Lower leg skin (tissue), 4 donors: ENCODE results near the gene BNIP3. TPM values are rescaled to one million over a fixed set of nuclear protein-coding genes. Genes with fewer than 3 reads are reported as not detected.
"Not testable (repeated sequence)": the region's sequence is repeated elsewhere in the genome, so short reads cannot be mapped to it uniquely, and the experiment has no call there.

ENCODE experiments used
- DNase-seq, 2 donors: peaks; one replicate each; pipeline ENCODE4 v3.0.0-alpha.2; 2019; ENCODE audit warnings: low spot score in 2 of 2
- H3K4me3 ChIP-seq: fragments of 200-600 bp; sonication (generic); 2 replicates; pipeline ENCODE4 v1.5.1; 2017; ENCODE audit warnings: mild to moderate bottlenecking, low read depth; ENCODE audit not compliant: poor library complexity, severe bottlenecking
- CTCF ChIP-seq, 3 donors: fragments of 450-650 bp; IDR thresholded peaks; one replicate each; pipeline ENCODE4 v1.5.1; 2016; ENCODE audit warnings: antibody characterized with exemption in 3 of 3, mild to moderate bottlenecking in 3 of 3, moderate library complexity in 2 of 3
- POLR2A ChIP-seq, 2 donors: fragments of 450-650 bp; IDR thresholded peaks; one replicate each; pipeline ENCODE4 v1.6.1; 2016 to 2017; ENCODE audit warnings: antibody characterized with exemption in 2 of 2, mild to moderate bottlenecking in 1 of 2, moderate library complexity in 1 of 2
- WGBS, 2 donors: methylation state at CpG; one replicate each; pipeline ENCODE4 v1.1.5; 2018; 5-methylcytosine and 5-hydroxymethylcytosine counted together
- intact Hi-C: fragments of 100-400 bp; cut with DNase I; formaldehyde crosslinking; loops from one replicate; pipeline ENCODE4 v1.15.0; 2023; ENCODE audit warnings: low total_unique reads
- total RNA-seq, 4 donors: library from RNA; depleted of rRNA; stranded (reverse); fragments of >200 nt; gene quantifications; one replicate each; pipeline ENCODE4 v1.1.0, GENCODE V29; 2016

BNIP3 gene
- total RNA-seq, 4 donors from 2014 or later, result 78.4 to 241 (median 168) TPM

DNA sequence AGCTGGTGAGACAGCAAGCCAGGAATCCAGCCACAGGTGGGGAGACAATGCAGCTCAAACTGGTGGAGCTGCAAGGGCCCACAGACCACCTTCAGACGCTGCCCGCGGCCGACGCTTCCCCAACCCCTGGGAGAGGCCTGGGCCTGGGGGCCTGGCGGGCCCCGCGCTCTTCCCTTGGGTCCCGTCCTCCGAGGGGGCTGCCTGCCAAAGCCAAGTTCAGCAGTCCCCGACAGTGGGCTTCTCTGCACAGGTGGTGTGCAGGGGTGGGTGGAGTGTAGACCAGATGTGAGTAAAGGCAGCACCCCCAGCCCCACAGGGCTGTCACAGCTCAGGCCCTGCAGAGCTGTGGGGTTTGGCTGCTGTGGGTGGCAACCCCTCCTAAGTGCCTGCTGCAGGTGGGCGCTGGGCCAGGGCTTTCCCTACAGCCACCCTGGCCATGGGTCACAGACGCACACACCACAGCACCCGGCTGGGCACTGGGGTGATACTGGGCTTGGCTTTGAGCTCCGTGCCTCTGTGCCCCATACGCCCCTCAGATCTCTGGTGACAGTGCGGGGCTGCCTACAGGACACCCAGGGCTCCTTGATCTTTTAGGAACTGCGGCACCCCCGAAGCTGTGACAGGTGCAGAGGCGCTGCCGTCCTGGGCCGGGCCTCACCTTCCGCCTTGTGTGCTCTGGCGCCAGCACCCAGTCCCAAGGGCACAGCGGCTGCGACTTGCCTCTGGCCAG lies 20.5 kb downstream of the BNIP3 start:
- no peak for DNase-seq
- no peak overlapping the region for H3K4me3 ChIP-seq
- TF ChIP-seq CTCF (IDR thresholded peaks at IDR 0.05) (no peak), POLR2A (IDR thresholded peaks at IDR 0.05) (no peak)
- intact Hi-C loops, result no loop called here
- 75% methylated on average over 21 to 25 of the region's 26 CpGs for WGBS, 2 donors

GRCh38 chr10:131960631-131961046 lies 21.1 kb downstream of the BNIP3 start:
- no peak for TF ChIP-seq CTCF (IDR thresholded peaks at IDR 0.05)
- no peak for TF ChIP-seq POLR2A (IDR thresholded peaks at IDR 0.05)
- no peak overlapping the region for H3K4me3 ChIP-seq
- intact Hi-C loops, result no loop called here
- DNase-seq, result no peak
- WGBS, 2 donors, result 88 to 91% methylated on average over 16 to 17 of the region's 18 CpGs

DNA sequence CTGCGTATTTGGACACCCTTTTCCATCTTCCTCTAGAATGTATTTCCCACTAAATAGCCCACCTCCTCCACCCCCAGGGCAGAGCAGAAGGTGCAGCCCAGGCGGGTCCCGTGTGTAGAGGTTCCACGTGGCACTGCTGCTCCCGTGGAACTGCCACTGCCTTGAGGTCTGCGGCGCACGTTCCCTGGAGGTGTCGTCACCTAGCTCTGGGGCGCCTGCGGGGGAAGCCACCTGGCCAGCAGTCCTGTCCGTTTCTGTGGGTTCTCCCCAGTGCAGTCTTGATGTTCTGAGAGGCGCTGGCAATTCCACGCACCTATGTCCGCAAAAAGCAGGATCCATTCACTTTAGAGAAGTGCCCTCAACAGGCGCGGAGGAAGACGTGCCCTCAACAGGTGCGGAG lies 21.9 kb downstream of the BNIP3 start:
- TF ChIP-seq POLR2A (IDR thresholded peaks at IDR 0.05), result no peak
- TF ChIP-seq CTCF (IDR thresholded peaks at IDR 0.05), result no peak
- 84 to 88% methylated on average over 19 of the region's 19 CpGs for WGBS, 2 donors
- intact Hi-C loops, result no loop called here
- no peak overlapping the region for H3K4me3 ChIP-seq
- no peak for DNase-seq

DNA sequence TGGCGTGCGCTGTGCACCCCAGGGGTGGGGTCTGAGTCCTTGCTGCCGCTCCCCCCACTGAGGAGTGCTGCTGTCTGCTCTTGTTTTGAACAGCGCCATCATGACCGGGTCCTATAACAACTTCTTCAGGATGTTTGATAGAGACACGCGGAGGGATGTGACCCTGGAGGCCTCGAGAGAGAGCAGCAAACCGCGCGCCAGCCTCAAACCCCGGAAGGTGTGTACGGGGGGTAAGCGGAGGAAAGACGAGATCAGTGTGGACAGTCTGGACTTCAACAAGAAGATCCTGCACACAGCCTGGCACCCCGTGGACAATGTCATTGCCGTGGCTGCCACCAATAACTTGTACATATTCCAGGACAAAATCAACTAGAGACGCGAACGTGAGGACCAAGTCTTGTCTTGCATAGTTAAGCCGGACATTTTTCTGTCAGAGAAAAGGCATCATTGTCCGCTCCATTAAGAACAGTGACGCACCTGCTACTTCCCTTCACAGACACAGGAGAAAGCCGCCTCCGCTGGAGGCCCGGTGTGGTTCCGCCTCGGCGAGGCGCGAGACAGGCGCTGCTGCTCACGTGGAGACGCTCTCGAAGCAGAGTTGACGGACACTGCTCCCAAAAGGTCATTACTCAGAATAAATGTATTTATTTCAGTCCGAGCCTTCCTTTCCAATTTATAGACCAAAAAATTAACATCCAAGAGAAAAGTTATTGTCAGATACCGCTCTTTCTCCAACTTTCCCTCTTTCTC lies 26.0 kb downstream of the BNIP3 start:
- 95 to 97% methylated on average over 38 of the region's 38 CpGs for WGBS, 2 donors
- intact Hi-C loops, result no loop called here
- DNase-seq, result no peak

DNA sequence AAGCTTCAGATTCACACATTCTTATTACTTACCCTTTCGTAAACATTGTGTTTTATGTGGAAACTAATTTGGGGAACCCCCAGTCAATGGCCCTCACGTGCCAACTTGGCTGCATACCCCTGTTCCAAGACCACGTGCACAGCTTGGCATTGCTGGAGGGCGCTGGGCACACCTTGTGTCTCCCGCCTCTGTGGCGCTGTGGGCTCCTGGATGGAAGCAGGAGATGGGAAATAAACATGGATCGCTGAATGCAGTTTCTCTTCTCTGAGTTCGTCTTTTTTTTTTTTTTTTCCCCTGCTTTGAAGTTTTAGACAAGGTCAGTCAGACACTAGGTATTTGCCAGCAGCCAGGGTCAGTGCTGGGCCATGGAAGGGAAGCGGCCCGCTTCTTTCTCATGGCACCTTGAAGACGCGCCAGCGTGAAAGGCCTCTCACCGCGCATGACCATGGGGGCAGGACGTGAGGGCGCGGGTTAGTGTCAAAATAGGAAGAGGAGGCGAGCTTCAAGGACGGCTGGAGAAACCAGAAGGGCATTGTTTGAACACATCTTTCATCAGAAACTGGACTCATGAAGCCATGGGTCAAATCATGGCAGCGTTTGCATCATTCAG lies 27.3 kb downstream of the BNIP3 start:
- no peak for DNase-seq
- H3K4me3 ChIP-seq, result no peak overlapping the region
- TF ChIP-seq CTCF (IDR thresholded peaks at IDR 0.05) (no peak), POLR2A (IDR thresholded peaks at IDR 0.05) (no peak)
- WGBS, 2 donors, result 85 to 88% methylated on average over 21 of the region's 21 CpGs
- intact Hi-C loops, result no loop called here

More for the DNA sequence above, 26.0 kb downstream of the BNIP3 start:
- no peak overlapping the region for H3K4me3 ChIP-seq
- TF ChIP-seq CTCF (IDR thresholded peaks at IDR 0.05), result no peak
- no peak for TF ChIP-seq POLR2A (IDR thresholded peaks at IDR 0.05)

- intact Hi-C loops, DNase-seq, H3K4me3 ChIP-seq: not testable (repeated sequence)
- WGBS, 2 donors, result 79 to 82% methylated on average over 5 of the region's 7 CpGs
Measured at GRCh38 chr10:131949908-131950307, 31.8 kb downstream of the BNIP3 start.
